Calu3 (cell line): ENCODE results near the gene ARHGEF12. TPM values are rescaled to one million over a fixed set of nuclear protein-coding genes. Genes with fewer than 3 reads are reported as not detected.

Source experiments
- BruUV-seq: library from RNA; stranded (reverse); fragments of 400-500 nt; replicated peaks from 2 replicates; lab custom pipeline; 2021; lab: Mats Ljungman, UMichigan
- CTCF ChIA-PET: fragments of 300-600 bp; sonication (Branson Sonifier 250); formaldehyde crosslinking; loops from one replicate; lab custom pipeline; 2022; ENCODE audit warnings: antibody characterized with exemption; lab: Charles Lee
- DNase-seq: peaks from one replicate; pipeline ENCODE4 v3.0.0; 2022
- H3K27ac Mint-ChIP-seq: one replicate; pipeline ENCODE4 v1.8.0; 2022; ENCODE audit warnings: mixed read lengths; ENCODE audit not compliant: unreplicated experiment
- H3K27me3 Mint-ChIP-seq: one replicate; pipeline ENCODE4 v1.8.0; 2022; ENCODE audit warnings: mixed read lengths; ENCODE audit not compliant: unreplicated experiment
- H3K36me3 Mint-ChIP-seq: one replicate; pipeline ENCODE4 v1.8.0; 2022; ENCODE audit warnings: mild to moderate bottlenecking, moderate library complexity, mixed read lengths; ENCODE audit not compliant: insufficient read depth, unreplicated experiment
- H3K4me1 Mint-ChIP-seq: one replicate; pipeline ENCODE4 v1.8.0; 2022; ENCODE audit warnings: mild to moderate bottlenecking, low read depth, mixed read lengths; ENCODE audit not compliant: unreplicated experiment
- H3K4me3 Mint-ChIP-seq: one replicate; pipeline ENCODE4 v1.8.0; 2022; ENCODE audit warnings: mild to moderate bottlenecking, low read depth, moderate library complexity, mixed read lengths; ENCODE audit not compliant: unreplicated experiment
- H3K9me3 Mint-ChIP-seq: one replicate; pipeline ENCODE4 v1.8.0; 2022; ENCODE audit warnings: low read depth, mixed read lengths; ENCODE audit not compliant: unreplicated experiment
- intact Hi-C: fragments of 100-400 bp; cut with micrococcal nuclease; formaldehyde crosslinking; loops from one replicate; pipeline ENCODE4 v1.10.0; 2022; ENCODE audit not compliant: unreplicated experiment
- total RNA-seq: library from RNA; stranded (reverse); gene quantifications from 2 replicates; pipeline ENCODE4 v1.2.3, GENCODE V29; 2022
- TF ChIP-seq, protein P1 (sequence below): fragments of 200-600 bp; IDR thresholded peaks from one replicate; pipeline ENCODE4 v1.8.0; 2022; ENCODE audit warnings: antibody characterized with exemption; ENCODE audit not compliant: unreplicated experiment

The ARHGEF12 gene
- total RNA-seq, 1 experiment from 2014 or later = 50.0 TPM

DNA sequence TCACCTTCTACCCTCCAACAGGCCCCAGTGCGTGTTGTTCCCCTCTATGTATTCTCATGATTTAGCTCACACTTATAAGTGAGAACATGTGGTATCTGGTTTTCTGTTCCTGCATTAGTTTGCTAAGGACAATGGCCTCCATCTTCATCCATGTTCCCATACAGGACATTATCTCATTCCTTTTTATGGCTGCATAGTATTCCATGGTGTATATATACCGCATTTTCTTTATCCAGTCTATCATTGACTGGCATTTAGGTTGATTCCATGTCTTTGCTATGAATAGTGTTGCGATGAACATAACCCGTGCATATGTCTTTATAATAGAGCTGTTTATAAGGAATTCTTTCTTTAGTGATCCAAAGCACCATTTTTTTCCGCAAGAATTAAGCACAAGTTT lies 39.7 kb upstream of the ARHGEF12 start:
- intact Hi-C loops = no loop called here
- Mint-ChIP-seq H3K4me1 (peaks cover 2% of the 10 kb centered on the region), H3K27ac (no peak overlapping the region), H3K27me3 (peaks cover 34% of the 10 kb centered on the region), H3K4me3 (no peak overlapping the region), H3K9me3 (no peaks in the 10 kb centered on the region), H3K36me3 (no peaks in the 10 kb centered on the region)
- CTCF ChIA-PET = interaction anchor here (0.6 kb wide), 1 partner anchor 386 kb away, joined by 3 read pairs; no protein-coding TSS in a partner anchor
- no peak for DNase-seq
- TF ChIP-seq, protein P1, sequence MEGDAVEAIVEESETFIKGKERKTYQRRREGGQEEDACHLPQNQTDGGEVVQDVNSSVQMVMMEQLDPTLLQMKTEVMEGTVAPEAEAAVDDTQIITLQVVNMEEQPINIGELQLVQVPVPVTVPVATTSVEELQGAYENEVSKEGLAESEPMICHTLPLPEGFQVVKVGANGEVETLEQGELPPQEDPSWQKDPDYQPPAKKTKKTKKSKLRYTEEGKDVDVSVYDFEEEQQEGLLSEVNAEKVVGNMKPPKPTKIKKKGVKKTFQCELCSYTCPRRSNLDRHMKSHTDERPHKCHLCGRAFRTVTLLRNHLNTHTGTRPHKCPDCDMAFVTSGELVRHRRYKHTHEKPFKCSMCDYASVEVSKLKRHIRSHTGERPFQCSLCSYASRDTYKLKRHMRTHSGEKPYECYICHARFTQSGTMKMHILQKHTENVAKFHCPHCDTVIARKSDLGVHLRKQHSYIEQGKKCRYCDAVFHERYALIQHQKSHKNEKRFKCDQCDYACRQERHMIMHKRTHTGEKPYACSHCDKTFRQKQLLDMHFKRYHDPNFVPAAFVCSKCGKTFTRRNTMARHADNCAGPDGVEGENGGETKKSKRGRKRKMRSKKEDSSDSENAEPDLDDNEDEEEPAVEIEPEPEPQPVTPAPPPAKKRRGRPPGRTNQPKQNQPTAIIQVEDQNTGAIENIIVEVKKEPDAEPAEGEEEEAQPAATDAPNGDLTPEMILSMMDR = no peak
- BruUV-seq = no TSS peak

DNA sequence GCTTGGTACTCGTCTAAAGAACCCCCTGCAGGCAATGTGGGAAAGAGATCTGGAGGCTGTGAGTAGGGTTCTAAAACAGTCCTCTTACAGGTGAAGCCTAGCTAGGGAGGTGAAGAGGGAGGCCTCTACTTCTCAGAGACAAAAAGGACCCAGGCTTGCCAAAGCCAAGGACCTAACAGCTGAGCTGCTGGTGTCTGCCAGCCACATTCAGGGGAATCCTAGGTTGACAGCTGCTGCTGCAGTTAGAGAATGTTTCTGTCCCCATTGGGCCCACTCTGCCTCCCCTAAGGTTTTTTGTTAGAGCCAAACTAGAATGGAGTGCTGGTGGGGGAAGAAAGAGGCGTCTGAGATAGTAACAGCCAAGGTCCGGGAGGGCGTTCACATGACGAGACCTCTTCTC lies 37.8 kb upstream of the ARHGEF12 start:
- H3K4me1 Mint-ChIP-seq = peaks cover 19% of the 10 kb centered on the region
- CTCF ChIA-PET = no interaction called here

DNA sequence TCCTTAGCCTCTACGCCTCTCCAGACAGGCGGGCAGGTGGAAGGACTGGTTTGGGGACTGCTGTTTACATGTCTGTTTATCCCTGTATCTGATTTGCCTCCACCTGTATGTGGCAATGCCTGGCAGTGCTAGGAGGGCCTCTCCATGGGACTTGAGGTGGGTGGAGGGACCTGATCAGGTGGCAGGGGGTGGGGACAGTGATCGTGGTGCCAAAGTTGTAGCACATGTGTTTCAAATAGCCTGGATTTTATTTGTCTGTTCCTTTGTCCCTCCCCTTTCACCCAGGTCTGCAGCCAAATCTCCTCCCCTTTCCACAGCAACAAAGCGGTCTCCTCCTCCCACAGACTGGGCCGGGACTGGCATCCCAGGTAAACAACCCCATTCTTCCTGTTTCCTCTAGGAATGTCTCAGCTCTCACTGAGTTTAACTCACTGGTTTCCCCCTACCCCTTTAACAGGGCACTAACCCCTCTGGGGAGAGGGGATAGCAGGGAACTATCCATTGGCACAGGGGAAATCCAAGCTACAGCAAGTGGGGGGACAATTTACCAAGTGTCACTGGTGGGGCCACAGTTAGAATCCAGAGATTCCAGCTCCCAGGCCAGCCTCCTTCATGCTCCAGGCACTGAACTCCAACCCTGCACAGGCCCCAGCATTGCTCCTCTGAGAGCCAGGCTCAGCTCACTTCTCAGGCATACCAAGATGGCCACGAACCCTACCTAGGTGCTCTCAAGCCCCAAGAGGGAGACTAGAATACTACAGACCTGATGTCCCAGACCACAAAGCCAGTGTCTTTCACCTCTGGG lies 34.0 kb upstream of the ARHGEF12 start:
- CTCF ChIA-PET = interaction anchor here (0.6 kb wide), 1 partner anchor 42 kb away, joined by 3 read pairs; no protein-coding TSS in a partner anchor
- Mint-ChIP-seq H3K36me3 (peaks cover 21% of the 10 kb centered on the region), H3K4me1 (peaks cover 54% of the 10 kb centered on the region), H3K27me3 (no peaks in the 10 kb centered on the region), H3K4me3 (peak overlapping the region; percentile 17), H3K27ac (peak overlapping the region; percentile 54), H3K9me3 (no peaks in the 10 kb centered on the region)
- TF ChIP-seq, protein P1 = no peak
- peak; percentile 65 for DNase-seq
- BruUV-seq = no TSS peak
- intact Hi-C loops = no loop called here

More for the DNA sequence above, 37.8 kb upstream of the ARHGEF12 start:
- no TSS peak for BruUV-seq
- no peak overlapping the region for H3K4me3 Mint-ChIP-seq
- peaks cover 24% of the 10 kb centered on the region for H3K27me3 Mint-ChIP-seq
- no peaks in the 10 kb centered on the region for H3K9me3 Mint-ChIP-seq
- no peak for DNase-seq
- no peak overlapping the region for H3K27ac Mint-ChIP-seq
- H3K36me3 Mint-ChIP-seq = peaks cover 9% of the 10 kb centered on the region
- TF ChIP-seq, protein P1 = no peak
- intact Hi-C loops = no loop called here

DNA sequence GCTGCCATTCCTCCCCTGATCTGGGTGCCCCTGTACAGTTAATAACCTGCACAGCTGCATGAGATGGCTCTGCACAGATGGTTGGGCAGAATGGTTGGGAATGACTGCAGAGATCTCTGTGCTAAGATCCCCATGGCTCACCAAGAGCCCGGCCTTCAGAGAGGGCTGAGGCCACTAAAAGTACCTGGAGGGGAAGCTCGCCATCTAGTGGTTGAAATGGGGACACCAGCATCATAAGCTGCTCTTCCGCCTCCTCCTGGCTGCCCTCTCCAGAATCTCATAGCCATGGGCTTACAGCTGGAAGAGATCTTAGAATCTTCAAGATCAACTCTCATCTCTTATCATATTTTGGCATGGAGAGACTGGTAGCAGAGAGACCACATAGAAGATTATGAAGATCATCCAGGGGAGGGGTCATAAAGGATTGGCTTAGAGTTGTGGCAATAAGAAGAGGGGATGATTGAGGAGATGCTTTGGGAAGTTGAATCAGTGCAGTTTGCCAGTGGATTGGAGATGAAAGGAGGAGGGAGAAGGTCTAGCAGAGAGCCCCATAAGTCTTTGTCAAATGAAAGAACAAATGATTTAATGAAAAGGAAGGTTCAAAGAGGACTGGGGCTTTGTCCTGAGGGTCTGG lies 33.1 kb upstream of the ARHGEF12 start:
- Mint-ChIP-seq H3K27ac (peak overlapping the region; percentile 86), H3K9me3 (no peaks in the 10 kb centered on the region), H3K4me1 (peaks cover 54% of the 10 kb centered on the region), H3K36me3 (peaks cover 21% of the 10 kb centered on the region), H3K4me3 (no peak overlapping the region), H3K27me3 (no peaks in the 10 kb centered on the region)
- TF ChIP-seq, protein P1 = peak; percentile 72
- DNase-seq = peak; percentile 59
- CTCF ChIA-PET = interaction anchor here (0.6 kb wide), 2 partner anchors 43 to 124 kb away, joined by 3 read pairs; no protein-coding TSS in a partner anchor
- intact Hi-C loops = no loop called here
- BruUV-seq = no TSS peak
